Superior temporal gyrus (tissue), 1 donor: ENCODE results near the gene CD248.
"Not testable (repeated sequence)": the region's sequence is repeated elsewhere in the genome, so short reads cannot be mapped to it uniquely, and the experiment has no call there.

Experiments
- DNase-seq: peaks from one replicate; pipeline ENCODE4 v3.0.0-alpha.2; 2016; ENCODE audit errors: extremely low spot score

CD248 gene

DNA sequence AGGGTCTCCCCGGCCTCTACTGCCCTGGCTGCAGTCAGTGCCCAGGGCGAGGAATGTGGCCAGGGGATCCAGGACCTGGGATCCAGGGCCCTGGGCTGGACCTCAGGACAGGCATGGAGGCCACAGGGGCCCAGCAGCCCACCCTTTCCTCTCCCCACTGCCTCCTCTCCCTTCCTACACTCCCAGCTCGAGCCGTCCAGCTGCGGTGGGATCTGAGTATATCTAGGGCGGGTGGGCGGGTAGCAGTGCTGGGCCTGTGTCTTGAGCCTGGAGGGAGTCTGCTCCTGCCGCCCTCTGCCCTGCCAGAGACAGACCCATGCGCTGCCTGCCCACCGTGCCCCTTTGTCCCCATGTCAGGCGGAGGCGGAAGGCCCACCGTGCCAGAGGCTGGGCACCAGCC, 40.2 kb downstream of the CD248 start:
- not testable (repeated sequence) for DNase-seq

DNA sequence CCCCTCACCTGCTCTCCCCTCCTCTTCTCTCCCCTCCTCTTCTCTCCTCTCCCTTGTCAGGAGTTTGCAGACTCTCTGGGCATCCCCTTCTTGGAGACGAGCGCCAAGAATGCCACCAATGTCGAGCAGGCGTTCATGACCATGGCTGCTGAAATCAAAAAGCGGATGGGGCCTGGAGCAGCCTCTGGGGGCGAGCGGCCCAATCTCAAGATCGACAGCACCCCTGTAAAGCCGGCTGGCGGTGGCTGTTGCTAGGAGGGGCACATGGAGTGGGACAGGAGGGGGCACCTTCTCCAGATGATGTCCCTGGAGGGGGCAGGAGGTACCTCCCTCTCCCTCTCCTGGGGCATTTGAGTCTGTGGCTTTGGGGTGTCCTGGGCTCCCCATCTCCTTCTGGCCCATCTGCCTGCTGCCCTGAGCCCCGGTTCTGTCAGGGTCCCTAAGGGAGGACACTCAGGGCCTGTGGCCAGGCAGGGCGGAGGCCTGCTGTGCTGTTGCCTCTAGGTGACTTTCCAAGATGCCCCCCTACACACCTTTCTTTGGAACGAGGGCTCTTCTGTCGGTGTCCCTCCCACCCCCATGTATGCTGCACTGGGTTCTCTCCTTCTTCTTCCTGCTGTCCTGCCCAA, 40.7 kb downstream of the CD248 start:
- DNase-seq, result no peak

DNA sequence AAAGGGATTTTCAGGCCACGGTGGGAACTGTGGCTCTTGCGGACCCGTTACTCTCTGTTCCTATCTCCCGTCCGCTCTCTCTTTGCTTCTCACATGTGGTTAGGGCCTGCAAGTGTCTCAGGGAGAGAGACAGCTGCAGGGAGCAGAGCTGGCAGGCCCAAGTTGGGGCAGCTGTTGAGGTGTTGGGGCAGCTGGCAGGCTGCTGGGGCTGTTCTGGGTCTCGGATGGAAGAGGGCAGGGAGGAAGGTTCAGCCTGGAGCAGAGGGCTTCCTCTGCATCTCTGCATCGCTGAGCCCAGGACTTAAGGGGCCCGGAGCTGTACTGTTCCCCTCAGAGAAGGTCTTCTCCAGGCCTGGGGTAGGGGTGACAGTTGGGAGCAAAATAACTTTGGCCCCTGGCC, 41.4 kb downstream of the CD248 start:
- no peak for DNase-seq

DNA sequence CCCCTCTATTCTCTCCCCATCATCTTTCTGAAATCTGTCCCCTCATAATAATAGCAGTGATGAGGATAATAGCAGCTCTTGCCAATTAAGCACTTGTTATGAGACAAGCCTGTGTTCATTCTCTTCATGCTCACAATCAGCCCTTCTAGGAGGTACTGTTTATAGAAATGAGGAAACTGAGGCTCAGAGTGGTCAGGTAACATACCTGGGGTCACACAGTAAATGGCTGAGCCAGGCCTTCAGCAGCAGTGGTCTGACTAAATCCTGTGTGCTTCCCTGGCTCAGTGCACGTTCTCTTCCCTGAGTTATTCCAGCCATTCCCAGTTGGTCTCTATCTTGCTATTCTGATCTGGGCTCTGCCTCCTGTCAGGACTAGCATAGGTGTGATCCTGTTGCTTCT, 42.6 kb downstream of the CD248 start:
- DNase-seq, result no peak

DNA sequence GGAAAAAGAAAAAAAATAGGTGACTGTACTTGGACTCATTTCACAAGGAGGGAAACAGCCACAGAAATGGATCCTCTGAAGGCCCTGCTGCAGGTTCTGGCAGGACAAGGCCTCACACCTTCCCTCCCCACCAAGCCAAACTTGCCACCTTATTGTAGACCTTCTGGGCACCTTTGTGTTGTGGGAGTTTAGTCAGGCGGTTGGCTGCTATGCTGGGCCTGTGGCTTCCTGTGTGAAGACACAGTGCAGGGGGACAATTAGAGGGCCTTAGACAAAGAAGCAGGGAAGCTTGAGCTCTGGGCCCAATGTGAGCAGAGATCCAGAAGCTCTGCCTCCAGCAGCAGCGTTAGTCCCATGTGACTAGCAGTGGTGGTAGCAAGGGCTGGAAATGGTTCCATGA, 44.2 kb downstream of the CD248 start:
- no peak for DNase-seq

DNA sequence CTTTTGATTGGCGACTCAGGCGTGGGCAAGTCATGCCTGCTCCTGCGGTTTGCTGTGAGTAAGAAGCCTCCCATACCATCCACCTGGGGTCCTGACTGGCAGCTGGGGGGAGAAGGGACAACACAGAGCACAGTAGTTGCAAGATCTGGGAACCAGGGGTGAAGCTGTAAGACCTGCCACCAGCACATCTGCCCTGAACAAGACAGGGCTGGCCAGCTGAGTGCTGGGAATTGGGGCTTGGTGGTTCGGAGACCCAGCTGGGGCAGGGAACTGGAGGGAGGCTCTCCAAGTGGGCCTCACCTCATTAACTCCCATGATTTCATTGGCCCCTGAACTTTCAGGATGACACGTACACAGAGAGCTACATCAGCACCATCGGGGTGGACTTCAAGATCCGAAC, 45.0 kb downstream of the CD248 start:
- DNase-seq, result no peak

DNA sequence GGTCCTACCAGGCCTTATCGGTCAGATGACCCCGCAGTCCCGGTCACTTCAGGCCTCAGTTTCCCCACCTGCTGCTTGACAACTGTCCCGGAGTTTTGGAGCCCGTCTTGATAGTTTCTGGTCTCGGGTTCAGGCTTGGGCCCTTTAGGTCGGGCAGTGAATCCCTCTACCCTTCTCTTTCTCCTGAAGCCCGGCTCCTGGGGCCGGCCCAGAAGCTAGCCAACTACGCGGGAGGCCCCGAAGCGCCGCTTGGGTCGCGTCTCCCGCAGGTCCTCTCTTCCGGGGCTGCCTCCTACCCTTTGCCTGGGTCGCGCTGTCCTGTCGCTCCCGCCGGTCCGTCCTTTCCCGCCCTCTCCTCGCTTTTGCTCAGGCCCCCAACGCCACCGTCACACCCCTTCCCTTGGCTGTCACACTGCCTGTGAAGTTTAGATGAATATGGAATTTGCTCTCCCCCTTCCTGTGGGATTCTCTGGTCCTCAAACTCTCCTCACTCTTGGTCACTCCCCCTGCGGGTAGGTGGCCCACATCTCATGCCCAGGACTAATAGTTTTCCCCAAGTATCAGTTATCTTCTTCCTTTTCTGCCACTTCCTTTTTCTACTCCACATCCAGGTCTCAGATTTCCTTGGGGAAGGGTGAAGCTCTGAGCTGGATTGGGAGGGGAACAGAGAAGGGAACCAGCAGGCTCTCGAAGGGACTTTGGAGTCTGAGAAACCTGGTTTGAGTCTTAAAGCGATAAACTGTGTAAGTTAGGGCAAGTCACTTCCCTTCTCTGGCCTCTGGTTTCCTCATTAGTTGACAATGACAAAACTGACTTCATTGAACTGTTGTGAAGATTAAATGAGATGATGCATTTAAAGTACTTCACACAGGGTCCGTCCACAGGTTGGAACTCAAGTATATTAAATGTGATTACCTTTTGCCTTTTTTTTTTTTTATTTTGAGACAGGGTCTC, 47.6 kb downstream of the CD248 start:
- no peak for DNase-seq

DNA sequence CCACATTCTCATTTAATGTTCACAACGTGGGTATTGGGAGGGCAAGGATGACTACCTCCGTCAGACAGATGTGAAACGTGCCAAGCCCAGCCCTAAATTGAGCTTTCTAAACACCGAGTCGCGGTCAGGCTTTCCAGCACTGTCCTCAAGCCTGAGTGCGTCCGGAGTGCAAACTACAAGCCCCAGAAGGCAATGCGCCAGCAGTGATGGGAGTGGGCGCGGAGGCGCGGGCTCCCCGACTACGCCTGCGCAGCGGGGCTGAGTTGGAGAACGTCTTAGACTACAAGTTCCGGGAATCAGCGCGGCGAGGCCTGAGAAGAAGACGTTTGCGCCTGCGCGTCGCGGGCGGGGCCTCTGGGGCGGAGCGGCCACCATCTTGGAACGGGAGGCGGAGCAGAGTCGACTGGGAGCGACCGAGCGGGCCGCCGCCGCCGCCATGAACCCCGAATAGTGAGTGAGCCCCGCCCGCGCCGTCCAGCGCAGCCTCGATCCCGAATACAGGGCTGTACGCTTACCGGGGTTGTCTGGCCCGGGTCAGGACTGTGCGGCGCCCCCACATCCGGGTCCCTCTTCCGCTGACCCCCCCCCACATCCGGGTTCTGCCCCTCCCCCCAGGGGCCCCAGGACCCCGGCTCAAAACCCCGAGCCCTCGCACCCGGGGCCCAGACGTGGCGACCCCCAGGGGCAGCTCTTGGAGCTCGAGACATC, 48.4 kb downstream of the CD248 start, which contains the start of gene RAB1B:
TSS of gene RAB1B (plus strand) at position 396 of the 708 bp plus-strand sequence. CDS start at position 437, 41 bp downstream.
- peak; percentile 100 for DNase-seq

DNA sequence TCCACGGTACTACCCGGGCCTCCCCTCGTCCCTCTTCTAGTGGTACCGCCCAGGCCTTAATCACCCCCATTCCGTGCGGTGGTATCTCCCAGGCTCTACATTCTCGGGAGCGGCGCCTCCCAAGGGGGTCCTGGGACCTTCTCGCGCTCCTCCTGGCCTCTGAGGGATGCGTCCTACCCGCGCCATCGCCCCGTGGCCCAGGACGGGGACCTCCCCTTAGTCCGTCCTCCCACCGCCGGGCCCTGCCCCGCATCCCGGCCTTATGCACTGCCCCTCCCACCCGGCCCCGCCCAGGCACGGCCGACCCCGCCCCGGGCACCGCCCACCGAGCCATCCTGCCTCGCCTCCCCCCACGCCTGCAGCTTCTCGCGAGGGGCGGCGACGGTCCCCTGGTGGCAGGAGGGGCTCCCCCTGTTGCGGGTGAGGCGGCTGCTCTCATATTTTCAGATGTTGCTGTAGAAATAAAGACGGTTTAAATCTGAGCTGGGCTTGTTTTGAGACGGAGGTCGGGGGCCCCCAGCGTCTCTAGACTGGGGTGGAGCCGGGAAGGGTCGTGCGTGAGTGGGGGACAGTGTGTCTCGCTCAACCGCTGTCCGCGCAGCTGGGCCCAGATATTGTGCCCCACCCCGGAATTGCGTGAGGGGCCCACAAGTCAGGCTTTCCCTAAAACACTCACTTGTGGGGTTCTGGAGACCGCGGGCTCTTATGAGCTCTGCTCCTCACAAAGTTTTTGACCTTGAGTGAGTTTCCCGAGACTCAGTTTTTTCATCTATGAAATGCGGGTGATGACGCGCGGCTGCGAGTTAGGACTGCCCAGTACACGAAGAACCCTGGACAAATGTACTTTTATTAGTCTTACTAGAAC, 49.2 kb downstream of the CD248 start:
- DNase-seq, result peak; percentile 82

DNA sequence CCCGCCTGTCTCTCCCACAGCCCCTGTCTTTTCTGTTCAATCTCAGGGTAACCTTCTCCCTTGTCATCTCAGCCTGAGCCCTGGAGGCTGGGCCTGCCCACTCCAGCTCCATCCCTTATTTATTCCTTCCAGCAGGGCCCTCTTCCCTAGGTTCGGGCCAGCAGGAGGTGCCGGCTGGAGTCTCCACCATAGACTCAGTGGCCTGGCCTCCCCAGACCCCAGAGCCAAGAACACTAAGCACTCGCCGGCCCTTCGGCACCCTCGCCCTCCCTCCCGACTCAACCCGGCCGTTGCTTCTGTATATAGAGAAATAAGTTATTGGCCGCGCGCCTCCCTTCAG, 49.8 kb downstream of the CD248 start:
- no peak for DNase-seq

DNA sequence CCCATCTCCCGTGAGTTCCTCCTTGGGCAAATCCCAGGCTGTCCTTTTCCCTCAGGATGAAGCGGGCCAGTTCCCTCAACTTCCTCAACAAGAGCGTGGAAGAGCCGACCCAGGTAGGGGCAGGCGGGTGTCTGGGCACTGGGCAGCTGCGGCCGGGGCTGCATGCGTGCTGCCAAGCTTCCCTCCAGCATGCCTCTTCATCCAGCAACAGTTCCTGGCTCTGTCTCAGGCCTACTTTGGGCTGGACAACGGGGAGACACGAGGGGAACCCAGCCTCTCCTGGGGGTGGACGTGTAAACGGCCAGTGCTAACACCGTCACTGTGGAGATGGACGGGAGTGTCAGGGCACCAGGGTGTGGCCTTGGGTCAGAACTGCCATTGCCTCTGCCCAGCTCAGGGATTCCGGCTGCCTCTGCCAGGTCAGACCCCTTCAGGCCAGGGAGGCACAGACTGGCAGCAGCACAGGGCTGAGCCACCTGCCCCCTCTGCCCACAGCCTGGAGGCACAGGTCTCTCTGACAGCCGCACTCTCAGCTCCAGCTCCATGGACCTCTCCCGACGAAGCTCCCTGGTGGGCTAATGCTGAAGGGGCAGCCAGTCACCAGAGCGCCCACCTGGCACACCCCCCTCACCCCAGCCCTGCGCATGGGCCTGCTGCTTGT, 50.3 kb downstream of the CD248 start:
- DNase-seq, result no peak

DNA sequence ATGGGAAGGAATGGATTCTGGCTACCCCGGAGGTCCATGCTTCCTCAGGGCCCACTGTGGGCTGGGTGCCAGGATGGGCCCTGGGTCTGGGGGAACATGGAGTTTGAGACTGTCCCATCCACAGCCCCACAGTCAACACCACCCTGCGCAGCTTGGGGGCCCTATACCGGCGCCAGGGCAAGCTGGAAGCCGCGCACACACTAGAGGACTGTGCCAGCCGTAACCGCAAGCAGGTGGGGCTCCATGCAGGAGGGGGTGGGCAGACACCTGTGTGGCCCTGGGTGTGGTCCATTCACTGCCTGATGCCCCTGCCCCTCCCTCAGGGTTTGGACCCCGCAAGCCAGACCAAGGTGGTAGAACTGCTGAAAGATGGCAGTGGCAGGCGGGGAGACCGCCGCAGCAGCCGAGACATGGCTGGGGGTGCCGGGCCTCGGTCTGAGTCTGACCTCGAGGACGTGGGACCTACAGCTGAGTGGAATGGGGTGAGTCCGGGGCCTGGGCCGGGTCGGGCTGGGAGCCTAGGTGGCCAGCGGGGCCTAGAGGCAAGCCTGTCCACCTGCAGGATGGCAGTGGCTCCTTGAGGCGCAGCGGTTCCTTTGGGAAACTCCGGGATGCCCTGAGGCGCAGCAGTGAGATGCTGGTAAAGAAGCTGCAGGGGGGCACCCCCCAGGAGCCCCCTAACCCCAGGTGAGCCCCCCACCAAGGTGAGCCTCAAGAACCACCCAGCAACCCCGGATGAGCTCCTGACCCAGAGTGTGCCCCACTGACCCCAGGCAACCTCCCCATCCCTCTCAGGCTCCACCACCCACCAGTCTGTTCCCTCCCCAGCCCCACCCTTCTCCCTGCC, 51.1 kb downstream of the CD248 start:
- no peak for DNase-seq

DNA sequence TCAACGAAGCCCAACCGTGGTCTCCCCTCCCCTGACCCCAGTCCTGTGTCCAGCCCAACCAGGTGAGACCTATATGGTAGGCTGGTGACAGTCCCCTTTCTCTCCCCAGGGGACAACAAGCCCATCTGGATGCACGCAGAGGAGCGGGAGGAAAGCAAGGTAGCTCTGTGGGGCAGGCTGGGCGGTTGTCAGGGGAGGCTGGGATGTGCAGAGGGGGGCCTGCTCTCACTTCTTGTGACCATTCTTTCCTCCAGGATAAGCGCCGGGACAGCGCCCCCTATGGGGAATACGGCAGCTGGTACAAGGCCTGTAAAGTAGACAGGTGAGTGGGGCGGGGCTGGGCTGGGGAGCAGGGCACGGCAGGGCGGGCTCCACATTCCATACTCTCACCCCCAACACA, 51.9 kb downstream of the CD248 start:
- DNase-seq, result no peak
